Measurements from ENCODE around the gene LSM10. TPM values are rescaled to one million over a fixed set of nuclear protein-coding genes. Genes with fewer than 3 reads are reported as not detected.
A peak's percentile ranks its signal among the peaks of the same experiment; 100 is the strongest.

The LSM10 gene
- total and polyA plus RNA-seq, 2 experiments from 2014 or later, result 20.6 to 75.7 TPM

- TF ChIP-seq CTCF (IDR thresholded peaks at IDR 0.05; ENCODE audit: low read depth, low read length), result no peak
- Histone ChIP-seq H3K9me3 (ENCODE audit: low read depth) (no peaks in the 10 kb centered on the region), H3K4me3 (no peak overlapping the region), H3K4me1 (ENCODE audit: low read depth) (no peaks in the 10 kb centered on the region), H3K27ac (no peak overlapping the region), H3K36me3 (peaks cover 20% of the 10 kb centered on the region), H3K27me3 (no peaks in the 10 kb centered on the region)
- no peak for DNase-seq (ENCODE audit: low read depth in 1 of 2, low spot score in 1 of 2)
These were observed 43.2 kb downstream of the LSM10 start for GRCh38 chr1:36354486-36354885.

- no peaks in the 10 kb centered on the region for H3K27me3 ChIP-seq
- TF ChIP-seq CTCF (IDR thresholded peaks at IDR 0.05; ENCODE audit: low read depth, low read length), result no peak
- H3K9me3 ChIP-seq (ENCODE audit: low read depth), result no peaks in the 10 kb centered on the region
- H3K4me1 ChIP-seq (ENCODE audit: low read depth), result no peaks in the 10 kb centered on the region
- H3K27ac ChIP-seq, result peak overlapping the region; percentile 57
- peaks cover 19% of the 10 kb centered on the region for H3K36me3 ChIP-seq
- H3K4me3 ChIP-seq, result no peak overlapping the region
- peak in 1 of 2 donors; percentile 53 for DNase-seq (ENCODE audit: low read depth in 1 of 2, low spot score in 1 of 2)
These were observed 44.5 kb downstream of the LSM10 start for GRCh38 chr1:36352910-36353878.

DNA sequence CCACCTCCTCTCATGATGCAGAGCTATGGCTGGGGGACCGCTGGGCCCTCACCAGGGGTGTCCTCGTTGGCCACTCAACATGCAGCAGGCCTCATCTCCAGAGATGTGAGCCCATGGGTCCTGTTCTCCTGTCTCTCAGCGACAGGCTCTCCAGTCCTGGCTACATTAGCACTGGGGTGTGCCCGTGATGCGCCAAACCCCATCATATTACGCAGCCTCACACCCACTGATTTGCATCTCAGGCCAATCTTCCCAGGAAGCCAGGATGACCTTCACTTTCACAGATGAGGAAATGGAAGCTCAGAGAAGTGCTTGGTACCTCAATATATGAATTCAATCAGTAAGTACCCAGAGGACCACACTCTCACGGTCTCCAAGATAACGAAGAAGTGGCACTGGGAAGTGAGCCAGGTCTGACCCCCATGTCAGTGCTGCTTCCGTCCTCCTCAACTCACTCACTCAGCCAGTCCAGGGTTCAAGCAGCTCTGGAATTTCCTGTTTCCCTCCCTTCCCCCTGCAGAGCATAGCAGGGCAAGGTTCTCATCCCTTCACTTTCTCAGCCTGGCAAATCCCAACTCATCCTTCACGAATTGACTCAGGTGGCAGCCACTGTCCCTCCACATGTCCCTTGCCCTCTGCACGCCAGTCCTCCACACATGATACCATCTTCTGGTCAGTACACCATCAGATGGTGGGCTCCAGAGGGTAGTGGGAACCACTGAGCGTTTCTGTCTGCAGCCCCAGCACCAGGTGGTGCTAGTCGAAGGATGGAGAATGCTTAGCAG lies 45.4 kb downstream of the LSM10 start:
- H3K9me3 ChIP-seq (ENCODE audit: low read depth), result no peaks in the 10 kb centered on the region
- peak; percentile 31 to 62 for DNase-seq (ENCODE audit: low read depth in 1 of 2, low spot score in 1 of 2)
- H3K4me3 ChIP-seq, result no peak overlapping the region
- H3K36me3 ChIP-seq, result peaks cover 17% of the 10 kb centered on the region
- H3K4me1 ChIP-seq (ENCODE audit: low read depth), result no peaks in the 10 kb centered on the region
- no peaks in the 10 kb centered on the region for H3K27me3 ChIP-seq
- H3K27ac ChIP-seq, result peak overlapping the region; percentile 57
- peak; percentile 21 for TF ChIP-seq CTCF (IDR thresholded peaks at IDR 0.05; ENCODE audit: low read depth, low read length)

- Histone ChIP-seq H3K4me1 (ENCODE audit: low read depth) (no peaks in the 10 kb centered on the region), H3K27me3 (no peaks in the 10 kb centered on the region), H3K9me3 (ENCODE audit: low read depth) (no peaks in the 10 kb centered on the region), H3K4me3 (no peak overlapping the region), H3K36me3 (peaks cover 17% of the 10 kb centered on the region), H3K27ac (no peak overlapping the region)
- peak in 1 of 2 donors; percentile 73 for DNase-seq (ENCODE audit: low read depth in 1 of 2, low spot score in 1 of 2)
- TF ChIP-seq CTCF (IDR thresholded peaks at IDR 0.05; ENCODE audit: low read depth, low read length), result peak; percentile 18
These were observed 46.3 kb downstream of the LSM10 start for GRCh38 chr1:36351227-36351977.

DNA sequence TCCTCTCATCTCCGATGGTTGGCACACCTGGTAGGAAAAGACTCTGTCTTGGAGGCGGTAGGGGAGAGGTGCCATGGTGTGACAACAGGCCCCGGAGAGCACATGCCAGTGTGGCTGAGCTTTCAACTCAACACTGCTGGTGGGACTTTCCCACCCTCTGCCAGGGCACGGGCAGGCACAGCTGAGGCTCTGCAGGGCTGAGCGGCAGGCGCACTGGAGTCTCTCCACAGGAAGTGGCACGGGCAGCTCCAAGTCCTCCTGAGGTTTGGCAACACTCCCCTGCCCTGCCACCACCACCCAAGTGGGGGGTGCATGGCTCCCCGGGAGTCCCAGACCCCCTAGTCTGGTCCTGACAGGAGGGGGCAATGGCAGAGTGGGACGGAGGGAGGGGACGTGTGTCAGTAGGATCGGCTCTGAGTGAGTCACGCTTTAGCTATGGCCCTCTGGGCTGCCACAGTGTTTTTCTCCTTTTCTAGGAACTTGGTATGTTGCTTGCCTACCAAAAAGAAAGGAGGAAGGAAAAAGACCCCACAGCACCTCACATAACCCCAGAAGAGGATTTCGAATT lies 47.0 kb downstream of the LSM10 start:
- peaks cover 17% of the 10 kb centered on the region for H3K36me3 ChIP-seq
- no peaks in the 10 kb centered on the region for H3K4me1 ChIP-seq (ENCODE audit: low read depth)
- no peaks in the 10 kb centered on the region for H3K27me3 ChIP-seq
- no peak overlapping the region for H3K27ac ChIP-seq
- TF ChIP-seq CTCF (IDR thresholded peaks at IDR 0.05; ENCODE audit: low read depth, low read length), result no peak
- peak in 1 of 2 donors; percentile 78 for DNase-seq (ENCODE audit: low read depth in 1 of 2, low spot score in 1 of 2)
- H3K9me3 ChIP-seq (ENCODE audit: low read depth), result no peaks in the 10 kb centered on the region
- H3K4me3 ChIP-seq, result no peak overlapping the region

Measured in cardiac muscle cell (in vitro differentiated cells and primary cell).